Mesothelial cell of epicardium (in vitro differentiated cells): Measurements from ENCODE around the gene ZNF536. TPM values are rescaled to one million over a fixed set of nuclear protein-coding genes. Genes with fewer than 3 reads are reported as not detected.

Source experiments
- DNase-seq, 2 experiments: peaks; one replicate each; pipeline ENCODE4 v3.0.0; 2021; ENCODE audit warnings: low spot score in 2 of 2; ENCODE audit not compliant: unreplicated experiment in 2 of 2
- H3K27ac Mint-ChIP-seq: 2 replicates; pipeline ENCODE4 v1.8.0; 2021; ENCODE audit warnings: mixed read lengths
- H3K27me3 Mint-ChIP-seq: 2 replicates; pipeline ENCODE4 v1.8.0; 2021; ENCODE audit warnings: low read depth, mixed read lengths
- H3K36me3 Mint-ChIP-seq: 2 replicates; pipeline ENCODE4 v1.8.0; 2021; ENCODE audit warnings: mixed read lengths
- H3K4me1 Mint-ChIP-seq: 2 replicates; pipeline ENCODE4 v1.8.0; 2021; ENCODE audit warnings: mixed read lengths
- H3K4me3 Mint-ChIP-seq: 2 replicates; pipeline ENCODE4 v1.8.0; 2021; ENCODE audit warnings: mild to moderate bottlenecking, moderate library complexity, mixed read lengths
- H3K9me3 Mint-ChIP-seq: 2 replicates; pipeline ENCODE4 v1.8.0; 2021; ENCODE audit warnings: mixed read lengths
- total RNA-seq: library from RNA; stranded (reverse); gene quantifications from 3 replicates; pipeline ENCODE4 v1.2.1, GENCODE V29; 2021
- TF ChIP-seq, protein P1 (sequence below): fragments of 200-600 bp; sonication (generic); IDR thresholded peaks from one replicate; pipeline ENCODE4 v1.5.0; 2021; ENCODE audit warnings: antibody characterized with exemption; ENCODE audit not compliant: unreplicated experiment

The ZNF536 gene
- total RNA-seq, 1 donor from 2014 or later: 9.2 TPM

DNA sequence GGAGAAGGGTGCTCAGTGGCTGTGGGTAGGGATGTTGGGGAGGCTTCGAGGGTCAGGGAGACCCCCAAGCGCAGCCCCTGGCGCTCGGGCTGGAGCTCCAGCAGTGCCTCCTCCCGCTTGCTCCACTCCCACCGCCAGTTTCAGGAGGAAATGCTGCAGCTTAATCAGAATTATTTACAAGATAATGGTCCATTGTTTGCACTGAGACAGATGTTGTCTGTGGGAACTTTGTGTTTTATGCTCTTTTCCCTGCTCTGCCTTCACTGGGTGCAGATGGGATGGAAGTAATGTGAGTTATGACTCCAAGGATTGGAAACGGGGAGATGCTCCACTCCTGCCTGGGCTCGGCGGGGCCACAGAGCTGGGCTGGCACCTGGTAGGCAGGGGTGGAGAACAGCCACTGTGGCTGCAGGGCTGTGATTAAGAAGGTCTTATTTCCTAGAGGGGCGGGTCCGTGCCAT, 192.4 kb downstream of the ZNF536 start:
- Mint-ChIP-seq H3K9me3 (no peaks in the 10 kb centered on the region), H3K4me3 (no peak overlapping the region), H3K4me1 (peaks cover 12% of the 10 kb centered on the region), H3K27me3 (peaks cover 46% of the 10 kb centered on the region), H3K36me3 (no peaks in the 10 kb centered on the region), H3K27ac (no peak overlapping the region)
- TF ChIP-seq, protein P1, sequence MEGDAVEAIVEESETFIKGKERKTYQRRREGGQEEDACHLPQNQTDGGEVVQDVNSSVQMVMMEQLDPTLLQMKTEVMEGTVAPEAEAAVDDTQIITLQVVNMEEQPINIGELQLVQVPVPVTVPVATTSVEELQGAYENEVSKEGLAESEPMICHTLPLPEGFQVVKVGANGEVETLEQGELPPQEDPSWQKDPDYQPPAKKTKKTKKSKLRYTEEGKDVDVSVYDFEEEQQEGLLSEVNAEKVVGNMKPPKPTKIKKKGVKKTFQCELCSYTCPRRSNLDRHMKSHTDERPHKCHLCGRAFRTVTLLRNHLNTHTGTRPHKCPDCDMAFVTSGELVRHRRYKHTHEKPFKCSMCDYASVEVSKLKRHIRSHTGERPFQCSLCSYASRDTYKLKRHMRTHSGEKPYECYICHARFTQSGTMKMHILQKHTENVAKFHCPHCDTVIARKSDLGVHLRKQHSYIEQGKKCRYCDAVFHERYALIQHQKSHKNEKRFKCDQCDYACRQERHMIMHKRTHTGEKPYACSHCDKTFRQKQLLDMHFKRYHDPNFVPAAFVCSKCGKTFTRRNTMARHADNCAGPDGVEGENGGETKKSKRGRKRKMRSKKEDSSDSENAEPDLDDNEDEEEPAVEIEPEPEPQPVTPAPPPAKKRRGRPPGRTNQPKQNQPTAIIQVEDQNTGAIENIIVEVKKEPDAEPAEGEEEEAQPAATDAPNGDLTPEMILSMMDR: no peak
- DNase-seq: no peak

DNA sequence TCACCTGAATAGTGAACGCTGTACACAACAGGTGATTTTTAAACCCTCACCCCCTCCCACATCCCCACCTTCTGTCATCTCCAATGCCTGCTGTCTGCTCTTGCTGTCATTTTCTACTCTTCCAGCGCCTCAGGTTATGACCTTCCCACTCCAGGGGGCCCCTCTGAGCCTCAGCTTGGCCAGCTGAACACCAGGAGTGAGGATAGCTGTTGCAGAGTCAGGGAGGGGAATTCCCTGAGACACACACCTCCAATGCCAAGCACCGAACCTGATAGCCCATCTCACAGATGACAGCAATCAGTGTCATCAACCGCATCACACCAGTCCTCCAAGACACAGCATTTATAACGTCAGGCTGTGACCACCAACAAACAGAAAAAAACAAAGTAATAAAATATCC, 193.5 kb downstream of the ZNF536 start:
- no peaks in the 10 kb centered on the region for H3K9me3 Mint-ChIP-seq
- peaks cover 37% of the 10 kb centered on the region for H3K27me3 Mint-ChIP-seq
- no peaks in the 10 kb centered on the region for H3K36me3 Mint-ChIP-seq
- H3K4me1 Mint-ChIP-seq: peaks cover 12% of the 10 kb centered on the region
- H3K4me3 Mint-ChIP-seq: no peak overlapping the region
- DNase-seq: no peak
- H3K27ac Mint-ChIP-seq: no peak overlapping the region
- TF ChIP-seq, protein P1: no peak

DNA sequence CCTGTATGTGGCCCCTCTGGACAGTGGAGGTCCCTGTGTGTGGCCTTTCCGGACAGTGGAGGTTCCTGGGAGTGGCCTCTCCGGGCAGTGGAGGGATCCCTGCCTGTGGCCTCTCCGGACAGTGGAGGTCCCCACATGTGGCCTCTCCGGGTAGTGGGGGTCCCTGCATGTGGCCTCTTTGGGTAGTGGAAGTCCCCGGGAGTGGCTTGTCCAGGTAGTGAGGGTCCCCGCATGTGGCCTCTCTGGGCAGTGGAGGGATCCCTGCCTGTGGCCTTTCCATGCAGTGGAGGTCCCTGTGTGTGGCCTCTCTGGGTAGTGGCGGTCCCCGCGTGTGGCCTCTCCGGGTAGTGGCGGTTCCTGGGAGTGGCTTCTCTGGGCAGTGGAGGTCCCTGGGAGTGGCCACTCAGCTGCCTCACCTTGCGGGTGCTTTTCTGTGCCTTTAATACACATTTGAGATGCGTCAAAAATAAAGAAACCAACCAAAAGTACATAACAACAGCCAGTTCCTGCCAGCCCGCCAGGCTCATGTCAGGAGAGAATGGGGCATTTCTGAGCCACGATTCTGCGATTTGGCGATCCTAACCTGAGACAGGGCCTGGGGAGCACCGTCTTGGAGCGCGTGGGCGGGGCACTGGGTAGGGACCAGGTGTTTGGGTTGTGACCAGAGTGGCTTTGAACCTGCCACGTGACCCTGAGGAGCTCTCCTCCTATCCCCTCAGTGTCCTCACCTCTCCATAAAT, 194.7 kb downstream of the ZNF536 start:
- Mint-ChIP-seq H3K27ac (no peak overlapping the region), H3K36me3 (no peaks in the 10 kb centered on the region), H3K9me3 (no peaks in the 10 kb centered on the region), H3K4me3 (no peak overlapping the region), H3K27me3 (peaks cover 26% of the 10 kb centered on the region), H3K4me1 (peaks cover 12% of the 10 kb centered on the region)
- TF ChIP-seq, protein P1: no peak
- no peak for DNase-seq

DNA sequence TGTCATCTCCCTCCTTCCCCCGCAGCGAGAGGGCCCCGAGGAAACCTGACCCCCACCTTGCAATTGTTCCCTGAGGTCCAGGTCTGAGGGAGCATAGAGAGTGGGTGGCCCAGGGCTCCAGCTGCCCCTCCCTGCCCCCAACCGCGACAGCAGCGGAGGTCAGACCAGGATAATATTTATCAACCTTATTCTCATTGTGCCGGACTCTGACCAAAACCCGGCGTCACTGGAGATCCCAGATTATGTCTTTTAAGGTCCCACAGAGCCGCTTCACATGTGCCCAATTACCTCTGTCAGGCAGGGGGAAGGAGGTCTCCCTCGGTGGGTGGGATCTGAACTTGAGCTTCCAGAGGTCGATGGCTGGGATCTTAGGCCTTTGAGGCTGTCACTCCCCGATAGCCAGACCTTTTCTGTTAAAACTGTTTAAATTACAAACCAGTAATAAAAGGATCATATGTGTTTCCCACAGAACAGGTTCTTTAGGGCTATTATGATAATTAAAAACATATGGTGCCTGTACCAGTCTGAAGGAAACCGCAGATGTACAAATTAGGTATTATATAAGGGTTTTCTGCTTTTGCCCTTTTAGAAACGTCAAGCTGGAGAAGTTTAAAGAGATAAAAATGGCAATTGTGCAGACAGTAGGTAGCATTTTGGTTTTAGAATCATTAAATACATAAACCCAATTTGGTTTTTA, 195.5 kb downstream of the ZNF536 start:
- H3K27me3 Mint-ChIP-seq: peaks cover 19% of the 10 kb centered on the region
- no peak overlapping the region for H3K27ac Mint-ChIP-seq
- no peaks in the 10 kb centered on the region for H3K9me3 Mint-ChIP-seq
- DNase-seq: no peak
- peaks cover 12% of the 10 kb centered on the region for H3K4me1 Mint-ChIP-seq
- TF ChIP-seq, protein P1: no peak
- H3K36me3 Mint-ChIP-seq: no peaks in the 10 kb centered on the region
- H3K4me3 Mint-ChIP-seq: no peak overlapping the region

DNA sequence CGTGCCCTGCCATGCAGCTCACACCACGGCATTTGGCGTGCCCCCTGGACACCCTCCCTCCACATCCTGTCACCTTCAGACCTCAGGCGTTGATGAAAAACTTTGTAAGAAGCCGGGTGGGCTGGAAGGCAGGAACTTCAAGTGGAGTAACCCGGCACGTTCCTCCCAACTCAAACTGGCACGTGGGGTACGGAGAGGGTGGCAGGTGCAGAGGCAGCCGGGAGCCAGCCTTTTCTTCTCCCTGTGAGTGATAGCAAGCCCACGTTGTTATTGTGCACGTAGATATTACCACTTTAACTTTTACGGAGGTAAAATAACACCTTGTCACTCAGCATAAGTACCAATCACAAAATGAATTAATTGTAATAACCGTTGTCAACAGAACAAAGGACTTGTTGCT, 198.0 kb downstream of the ZNF536 start:
- TF ChIP-seq, protein P1: no peak
- DNase-seq: no peak
- Mint-ChIP-seq H3K27me3 (peaks cover 4% of the 10 kb centered on the region), H3K4me3 (no peak overlapping the region), H3K4me1 (peaks cover 10% of the 10 kb centered on the region), H3K36me3 (no peaks in the 10 kb centered on the region), H3K9me3 (no peaks in the 10 kb centered on the region), H3K27ac (no peak overlapping the region)
